Activated CD4-positive, alpha-beta T cell treated with anti-CD3 and anti-CD28 coated beads, Interleukin-2, amount 10 ng/mL, durations not matched to agents 7 days and 5 days (primary cell): Measurements from ENCODE around the gene BUD13. TPM values are rescaled to one million over a fixed set of nuclear protein-coding genes. Genes with fewer than 3 reads are reported as not detected.
A peak's percentile ranks its signal among the peaks of the same experiment; 100 is the strongest.
"Not testable (repeated sequence)": the region's sequence is repeated elsewhere in the genome, so short reads cannot be mapped to it uniquely, and the experiment has no call there.

Source experiments
- CTCF ChIA-PET: fragments of 350-600 bp; sonication (Branson Sonifier 250); formaldehyde crosslinking; loops from one replicate; lab custom pipeline; 2021; ENCODE audit warnings: antibody characterized with exemption; lab: Charles Lee
- POLR2A ChIA-PET: fragments of 350-600 bp; sonication (Branson Sonifier 250); formaldehyde crosslinking; loops from one replicate; lab custom pipeline; 2021; ENCODE audit warnings: antibody characterized with exemption; lab: Charles Lee
- DNase-seq: peaks from one replicate; pipeline ENCODE4 v3.0.0-alpha.2; 2020
- H3K27ac Mint-ChIP-seq: one replicate; pipeline ENCODE4 v1.8.0; 2021; ENCODE audit warnings: mild to moderate bottlenecking, moderate library complexity, mixed read lengths
- H3K27me3 Mint-ChIP-seq: one replicate; pipeline ENCODE4 v1.8.0; 2021; ENCODE audit warnings: mixed read lengths
- H3K36me3 Mint-ChIP-seq: one replicate; pipeline ENCODE4 v1.8.0; 2021; ENCODE audit warnings: low read depth, mixed read lengths
- H3K4me1 Mint-ChIP-seq: one replicate; pipeline ENCODE4 v1.8.0; 2021; ENCODE audit warnings: mixed read lengths
- H3K4me3 Mint-ChIP-seq: one replicate; pipeline ENCODE4 v1.8.0; 2021; ENCODE audit warnings: mild to moderate bottlenecking, moderate library complexity, mixed read lengths
- H3K9me3 Mint-ChIP-seq: one replicate; pipeline ENCODE4 v1.8.0; 2021; ENCODE audit warnings: mixed read lengths
- total RNA-seq, 2 experiments: library from RNA; stranded (reverse); gene quantifications; one replicate each; pipeline ENCODE4 v1.2.3, GENCODE V29; 2021

Gene BUD13
- total RNA-seq, 2 experiments from 2014 or later = 37.5 to 39.9 TPM

- H3K27ac Mint-ChIP-seq = no peak overlapping the region
- H3K9me3 Mint-ChIP-seq = no peaks in the 10 kb centered on the region
- H3K4me3 Mint-ChIP-seq = no peak overlapping the region
- H3K27me3 Mint-ChIP-seq = no peaks in the 10 kb centered on the region
- H3K36me3 Mint-ChIP-seq = peaks cover 46% of the 10 kb centered on the region
- H3K4me1 Mint-ChIP-seq = peaks cover 52% of the 10 kb centered on the region
- ChIA-PET POLR2A (no interaction called here), CTCF (interaction anchor here (2.1 kb wide), 1 partner anchor 11 kb away, joined by 8 read pairs; the partner anchor contains the start of gene ZPR1)
- DNase-seq = no peak
Measured at GRCh38 chr11:116776522-116776984, 3.8 kb upstream of the BUD13 start.

- Mint-ChIP-seq H3K4me3 (no peak overlapping the region), H3K27ac (no peak overlapping the region), H3K4me1 (peaks cover 53% of the 10 kb centered on the region), H3K27me3 (no peaks in the 10 kb centered on the region), H3K36me3 (peaks cover 41% of the 10 kb centered on the region), H3K9me3 (no peaks in the 10 kb centered on the region)
- no peak for DNase-seq
- ChIA-PET POLR2A (no interaction called here), CTCF (interaction anchor here (2.1 kb wide), 1 partner anchor 11 kb away, joined by 8 read pairs; the partner anchor contains the start of gene ZPR1)
Measured at GRCh38 chr11:116775975-116776374, 3.2 kb upstream of the BUD13 start.

DNA sequence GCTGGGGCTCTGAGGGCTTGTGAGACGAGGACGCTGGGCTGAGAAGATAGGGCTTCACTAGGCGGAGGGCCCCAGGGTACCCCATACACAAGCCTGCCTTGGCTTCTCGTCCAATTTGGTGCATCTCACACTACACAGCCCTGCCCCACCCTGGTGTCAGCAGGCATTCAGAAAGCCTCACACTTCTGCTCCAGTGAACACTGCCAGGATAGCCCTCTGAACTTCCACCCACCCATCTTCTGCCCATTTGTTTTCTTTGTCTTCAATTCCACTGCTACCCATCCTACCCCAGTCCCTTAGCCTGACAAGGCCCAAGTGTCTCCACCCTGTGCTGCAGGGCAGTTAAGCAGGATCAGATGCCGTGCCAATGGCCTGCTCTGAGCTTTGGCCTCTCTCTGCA, 1.9 kb upstream of the BUD13 start:
- CTCF ChIA-PET = interaction anchor here (1.1 to 4.3 kb wide), 3 partner anchors 12 to 320 kb away, joined by 3 to 15 read pairs (median 3); no protein-coding TSS in a partner anchor
- peaks cover 42% of the 10 kb centered on the region for H3K36me3 Mint-ChIP-seq
- DNase-seq = no peak
- H3K27me3 Mint-ChIP-seq = no peaks in the 10 kb centered on the region
- no peaks in the 10 kb centered on the region for H3K9me3 Mint-ChIP-seq
- no peak overlapping the region for H3K27ac Mint-ChIP-seq
- peaks cover 54% of the 10 kb centered on the region for H3K4me1 Mint-ChIP-seq
- POLR2A ChIA-PET = no interaction called here
- H3K4me3 Mint-ChIP-seq = no peak overlapping the region

- ChIA-PET CTCF (interaction anchor here (0.9 to 4.3 kb wide), 4 partner anchors 9 to 80 kb away, joined by 3 to 15 read pairs (median 4); no protein-coding TSS in a partner anchor), POLR2A (no interaction called here)
- DNase-seq = no peak
- peaks cover 39% of the 10 kb centered on the region for H3K36me3 Mint-ChIP-seq
- peak overlapping the region; percentile 97 for H3K27ac Mint-ChIP-seq
- no peaks in the 10 kb centered on the region for H3K9me3 Mint-ChIP-seq
- no peaks in the 10 kb centered on the region for H3K27me3 Mint-ChIP-seq
- peaks cover 57% of the 10 kb centered on the region for H3K4me1 Mint-ChIP-seq
- peak overlapping the region; percentile 98 for H3K4me3 Mint-ChIP-seq
Measured at GRCh38 chr11:116773203-116774097, 663 bp upstream of the BUD13 start.

- DNase-seq = no peak
- Mint-ChIP-seq H3K36me3 (peaks cover 26% of the 10 kb centered on the region), H3K9me3 (no peaks in the 10 kb centered on the region), H3K4me3 (peak overlapping the region; percentile 98), H3K27me3 (no peaks in the 10 kb centered on the region), H3K4me1 (peaks cover 52% of the 10 kb centered on the region), H3K27ac (peak overlapping the region; percentile 97)
- CTCF ChIA-PET = interaction anchor here (0.9 to 4.3 kb wide), 6 partner anchors 8 to 81 kb away, joined by 3 to 15 read pairs (median 4); partner anchors contain the start of gene APOA5
- POLR2A ChIA-PET = no interaction called here
Measured at GRCh38 chr11:116771935-116772334, 852 bp downstream of the BUD13 start.

DNA sequence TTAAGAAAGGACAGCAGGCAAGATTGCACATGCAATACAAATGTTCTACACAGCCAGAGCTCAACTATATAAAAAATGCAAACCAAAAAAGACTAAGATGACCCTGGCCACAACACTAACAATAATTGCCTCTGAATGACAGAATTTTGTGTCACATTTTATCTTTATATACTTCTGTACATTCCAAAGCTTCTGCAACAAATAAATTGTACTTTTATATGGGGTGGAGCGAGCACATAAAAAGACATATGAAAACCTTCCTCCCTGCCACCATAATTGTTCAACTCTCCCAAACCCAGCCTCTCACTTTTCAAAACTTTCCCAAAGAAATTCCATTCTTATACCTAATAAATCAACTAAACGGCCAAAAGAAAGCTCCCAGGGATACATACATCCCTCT, 10.7 kb downstream of the BUD13 start:
- Mint-ChIP-seq H3K27me3 (no peaks in the 10 kb centered on the region), H3K9me3 (no peaks in the 10 kb centered on the region), H3K4me3 (no peak overlapping the region), H3K27ac (no peak overlapping the region), H3K36me3 (peaks cover 55% of the 10 kb centered on the region), H3K4me1 (peaks cover 7% of the 10 kb centered on the region)
- ChIA-PET CTCF (interaction anchor here (1.2 kb wide), 1 partner anchor 15 kb away, joined by 3 read pairs; no protein-coding TSS in a partner anchor), POLR2A (interaction anchor here (0.6 kb wide), 1 partner anchor 19 kb away, joined by 6 read pairs; no protein-coding TSS in a partner anchor)
- no peak for DNase-seq

GRCh38 chr11:116756044-116756443, 16.7 kb downstream of the BUD13 start:
- POLR2A ChIA-PET, H3K27me3 Mint-ChIP-seq, H3K27ac Mint-ChIP-seq, H3K9me3 Mint-ChIP-seq, DNase-seq, CTCF ChIA-PET, H3K4me3 Mint-ChIP-seq, H3K4me1 Mint-ChIP-seq: not testable (repeated sequence)
- peaks cover 56% of the 10 kb centered on the region for H3K36me3 Mint-ChIP-seq

- no peak overlapping the region for H3K27ac Mint-ChIP-seq
- H3K27me3 Mint-ChIP-seq = no peaks in the 10 kb centered on the region
- H3K9me3 Mint-ChIP-seq = no peaks in the 10 kb centered on the region
- H3K4me3 Mint-ChIP-seq = no peak overlapping the region
- no peaks in the 10 kb centered on the region for H3K4me1 Mint-ChIP-seq
- DNase-seq = no peak
- peaks cover 33% of the 10 kb centered on the region for H3K36me3 Mint-ChIP-seq
- ChIA-PET POLR2A (no interaction called here), CTCF (interaction anchor here (1.2 to 2.0 kb wide), 6 partner anchors 9 to 356 kb away, joined by 3 to 9 read pairs (median 4); no protein-coding TSS in a partner anchor)
Measured at GRCh38 chr11:116750070-116750718, 22.6 kb downstream of the BUD13 start.

- no peaks in the 10 kb centered on the region for H3K9me3 Mint-ChIP-seq
- peaks cover 3% of the 10 kb centered on the region for H3K4me1 Mint-ChIP-seq
- no peak overlapping the region for H3K4me3 Mint-ChIP-seq
- H3K36me3 Mint-ChIP-seq = peaks cover 7% of the 10 kb centered on the region
- DNase-seq = no peak
- CTCF ChIA-PET = interaction anchor here (1.1 to 1.8 kb wide), 2 partner anchors 9 kb away, joined by 4 to 6 read pairs; no protein-coding TSS in a partner anchor
- H3K27me3 Mint-ChIP-seq = no peaks in the 10 kb centered on the region
- POLR2A ChIA-PET = no interaction called here
- no peak overlapping the region for H3K27ac Mint-ChIP-seq
Measured at GRCh38 chr11:116742104-116742503, 30.7 kb downstream of the BUD13 start.

GRCh38 chr11:116740741-116741140, 32.0 kb downstream of the BUD13 start:
- no peak for DNase-seq
- H3K36me3 Mint-ChIP-seq = peaks cover 4% of the 10 kb centered on the region

DNA sequence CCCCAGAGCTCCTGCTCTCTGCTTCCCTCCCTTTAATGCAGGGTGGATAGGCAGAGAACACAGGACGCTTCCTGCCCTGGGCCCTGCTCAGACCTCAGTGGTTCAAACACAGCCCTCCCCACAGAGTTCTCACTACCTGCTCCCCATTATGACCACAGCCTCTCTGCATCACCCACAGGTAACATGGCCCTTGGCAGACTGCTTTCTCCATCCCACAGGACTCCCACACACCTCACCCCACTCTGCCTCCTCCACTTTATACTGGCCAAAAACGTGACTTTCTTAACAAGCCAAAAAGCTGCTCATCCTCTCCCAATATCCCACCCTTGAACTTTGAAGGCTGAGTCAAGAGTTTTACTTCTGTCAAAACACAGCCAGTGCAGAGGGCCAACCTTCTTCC, 33.8 kb downstream of the BUD13 start:
- CTCF ChIA-PET = no interaction called here
- peaks cover 2% of the 10 kb centered on the region for H3K36me3 Mint-ChIP-seq
- H3K9me3 Mint-ChIP-seq = no peaks in the 10 kb centered on the region
- H3K4me3 Mint-ChIP-seq = no peak overlapping the region
- POLR2A ChIA-PET = no interaction called here
- peak overlapping the region; percentile 15 for H3K27ac Mint-ChIP-seq
- peaks cover 5% of the 10 kb centered on the region for H3K4me1 Mint-ChIP-seq
- DNase-seq = no peak
- H3K27me3 Mint-ChIP-seq = no peaks in the 10 kb centered on the region

More at GRCh38 chr11:116740741-116741140, 32.0 kb downstream of the BUD13 start:
- no peak overlapping the region for H3K27ac Mint-ChIP-seq
- H3K4me3 Mint-ChIP-seq = no peak overlapping the region
- ChIA-PET CTCF (interaction anchor here (0.6 to 1.8 kb wide), 3 partner anchors 8 to 52 kb away, joined by 3 to 6 read pairs (median 3); no protein-coding TSS in a partner anchor), POLR2A (no interaction called here)
- peaks cover 3% of the 10 kb centered on the region for H3K4me1 Mint-ChIP-seq
- no peaks in the 10 kb centered on the region for H3K27me3 Mint-ChIP-seq
- no peaks in the 10 kb centered on the region for H3K9me3 Mint-ChIP-seq

DNA sequence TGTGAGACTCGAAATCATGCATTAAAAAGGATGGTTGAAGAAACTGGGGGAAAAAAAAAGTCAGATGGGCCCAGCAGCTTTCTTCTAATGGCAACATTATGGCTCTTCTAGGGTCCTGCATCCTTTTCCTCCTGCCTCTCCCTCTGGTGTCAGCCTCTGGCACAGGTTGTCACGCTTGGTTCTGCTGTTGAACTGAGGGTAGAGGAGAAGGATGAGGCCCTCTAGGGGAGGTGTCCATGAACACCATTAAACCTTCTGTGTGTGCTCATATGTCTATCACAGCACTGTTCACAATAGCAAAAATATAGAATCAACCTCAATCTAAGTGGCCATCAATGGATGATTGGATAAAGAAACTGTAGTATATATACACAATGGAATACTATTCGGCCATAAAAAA, 36.0 kb downstream of the BUD13 start:
- no peaks in the 10 kb centered on the region for H3K27me3 Mint-ChIP-seq
- H3K4me1 Mint-ChIP-seq = peaks cover 11% of the 10 kb centered on the region
- no peak for DNase-seq
- no peak overlapping the region for H3K4me3 Mint-ChIP-seq
- H3K27ac Mint-ChIP-seq = no peak overlapping the region
- ChIA-PET CTCF (interaction anchor here (0.7 kb wide), 1 partner anchor 9 kb away, joined by 3 read pairs; no protein-coding TSS in a partner anchor), POLR2A (no interaction called here)
- H3K36me3 Mint-ChIP-seq = peaks cover 2% of the 10 kb centered on the region
- H3K9me3 Mint-ChIP-seq = no peaks in the 10 kb centered on the region
